G401.6 (cell line): Measurements from ENCODE around the gene SNRPD3.
"Not testable (repeated sequence)": the region's sequence is repeated elsewhere in the genome, so short reads cannot be mapped to it uniquely, and the experiment has no call there.

ENCODE experiments used
- FAIRE-seq: peaks from 2 replicates; lab custom pipeline; 2012; peaks lifted over from hg19 to GRCh38; lab: Jason Lieb, UNC

The SNRPD3 gene

GRCh38 chr22:24614794-24615193 lies 59.0 kb downstream of the SNRPD3 start:
- FAIRE-seq = not testable (repeated sequence)

DNA sequence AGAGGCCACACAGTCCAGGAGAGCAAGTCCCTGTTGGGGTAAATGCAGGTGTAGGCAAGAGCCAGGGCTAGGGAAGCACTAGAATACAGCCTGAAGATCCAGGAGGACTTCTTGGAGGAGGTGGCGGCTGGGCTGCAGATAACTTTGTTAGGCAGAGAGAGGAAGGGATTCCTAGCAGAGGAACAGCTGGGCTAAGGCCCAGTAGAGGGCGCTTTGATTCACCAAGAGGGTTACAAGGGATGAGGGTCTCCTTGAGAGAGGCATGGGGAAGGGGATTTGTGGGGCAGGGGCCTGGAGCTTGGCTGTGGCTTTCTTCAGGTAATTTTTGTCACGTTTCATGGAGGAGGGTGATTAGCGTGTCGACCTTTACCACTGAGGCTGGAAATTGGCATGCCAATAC lies 65.4 kb downstream of the SNRPD3 start:
- not testable (repeated sequence) for FAIRE-seq

DNA sequence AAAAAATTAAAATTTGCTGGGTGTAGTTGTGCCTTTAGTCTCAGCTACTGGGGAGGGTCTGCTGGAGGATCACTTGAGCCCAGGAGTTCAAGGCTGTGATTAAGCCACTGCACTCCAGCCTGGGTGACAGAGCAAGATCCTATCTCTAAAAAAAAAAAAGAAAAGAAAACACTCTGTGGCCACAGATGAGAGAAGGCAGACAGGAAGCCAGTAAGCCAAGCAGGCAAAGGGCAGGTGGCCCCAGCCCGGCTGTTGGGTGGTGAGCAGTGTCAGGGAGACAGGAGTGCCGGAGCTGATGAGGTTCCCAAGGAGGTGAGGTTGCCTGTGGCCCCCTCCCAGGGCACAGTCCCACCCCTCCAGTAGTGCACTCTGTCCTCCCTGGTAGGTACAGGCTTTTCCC lies 66.8 kb downstream of the SNRPD3 start:
- FAIRE-seq = not testable (repeated sequence)
